SH-SY5Y (cell line): ENCODE results near the gene UBQLN4.

ENCODE experiments used
- GATA2 ChIP-seq: IDR thresholded peaks from 2 replicates; pipeline ENCODE4 v1.6.1; 2011; ENCODE audit warnings: mild to moderate bottlenecking, low read depth, low read length
- GATA3 ChIP-seq: IDR thresholded peaks from 2 replicates; pipeline ENCODE4 v1.6.1; 2011; ENCODE audit warnings: low read depth, mild to moderate bottlenecking, low read length, moderate library complexity

DNA sequence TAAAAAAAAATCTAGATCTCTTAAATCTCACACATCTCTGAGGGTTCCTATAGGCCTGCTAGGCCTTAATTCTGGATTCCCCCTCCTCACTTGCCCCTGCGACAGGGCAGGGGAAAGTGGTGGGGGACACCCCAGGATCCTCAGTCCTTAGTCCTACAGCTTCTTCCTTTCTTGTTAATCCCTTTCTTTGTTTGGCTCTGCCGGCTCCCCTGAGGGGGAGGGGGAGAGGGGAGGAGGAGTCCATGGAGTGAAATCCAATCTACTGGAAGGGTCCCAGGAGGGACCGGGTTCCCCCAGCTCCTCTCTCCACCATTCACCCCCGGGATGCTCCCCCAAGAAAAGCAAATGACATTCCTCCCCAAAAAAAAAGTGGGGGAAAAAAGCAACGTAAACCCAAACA lies 20.1 kb upstream of the UBQLN4 start:
- TF ChIP-seq GATA3 = no peak
- no peak for TF ChIP-seq GATA2
